Measurements from ENCODE around the gene ALPL.

ALPL gene

DNA sequence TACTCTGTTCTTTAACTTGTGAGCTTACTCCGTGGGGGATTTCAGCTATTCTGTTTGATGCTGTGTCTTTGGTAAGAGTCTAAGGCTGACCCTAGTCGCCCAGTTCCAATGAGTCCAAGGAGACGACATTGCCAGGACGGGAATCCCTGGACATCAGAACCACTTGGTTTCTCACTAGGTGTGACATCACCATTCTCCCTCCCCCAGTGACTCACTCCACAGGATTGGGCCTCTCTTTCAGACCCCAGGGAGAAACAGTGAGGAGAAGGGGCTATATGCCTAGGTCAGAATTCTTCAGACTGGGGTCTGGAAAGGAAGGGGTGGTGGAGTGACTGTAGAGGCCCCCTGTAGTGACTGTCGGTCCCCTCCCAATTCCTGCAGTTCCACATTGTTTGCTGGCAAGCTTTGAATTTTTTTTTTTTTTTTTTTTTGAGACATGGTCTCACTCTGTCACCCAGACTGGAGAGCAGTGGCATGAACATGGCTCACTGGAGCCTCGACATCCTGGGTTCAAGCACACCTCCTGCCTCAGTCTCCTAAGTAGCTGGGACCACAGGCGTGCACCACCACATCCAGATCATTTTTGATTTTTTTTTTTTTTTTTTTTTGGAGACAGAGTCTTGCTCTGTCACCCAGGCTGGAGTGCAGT is 21.3 kb downstream of the ALPL start:
- no peak for DNase-seq (ENCODE audit: low spot score)

DNA sequence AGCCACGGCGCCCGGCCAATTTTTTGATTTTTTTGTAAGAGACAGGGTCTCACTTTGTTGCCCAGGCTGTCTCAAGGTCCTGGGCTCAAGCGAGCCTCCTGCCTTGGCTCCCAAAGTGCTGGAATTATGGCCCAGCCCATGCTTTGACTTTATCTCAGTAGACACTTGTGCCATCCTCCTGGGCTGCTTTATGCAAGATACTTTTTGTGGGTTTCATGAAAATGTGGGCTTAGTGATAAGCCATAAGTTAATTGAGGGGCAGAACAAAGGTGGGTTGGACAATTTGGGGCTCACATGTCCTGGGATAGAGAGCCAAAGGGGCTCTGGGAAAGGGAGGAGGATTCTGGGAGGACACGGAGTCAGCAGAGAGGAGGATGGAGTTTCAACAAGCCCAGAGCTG is 22.0 kb downstream of the ALPL start:
- DNase-seq (ENCODE audit: low spot score): no peak

- no peak for DNase-seq (ENCODE audit: low spot score)
Measured at GRCh38 chr1:21532496-21532895, 23.3 kb downstream of the ALPL start.

DNA sequence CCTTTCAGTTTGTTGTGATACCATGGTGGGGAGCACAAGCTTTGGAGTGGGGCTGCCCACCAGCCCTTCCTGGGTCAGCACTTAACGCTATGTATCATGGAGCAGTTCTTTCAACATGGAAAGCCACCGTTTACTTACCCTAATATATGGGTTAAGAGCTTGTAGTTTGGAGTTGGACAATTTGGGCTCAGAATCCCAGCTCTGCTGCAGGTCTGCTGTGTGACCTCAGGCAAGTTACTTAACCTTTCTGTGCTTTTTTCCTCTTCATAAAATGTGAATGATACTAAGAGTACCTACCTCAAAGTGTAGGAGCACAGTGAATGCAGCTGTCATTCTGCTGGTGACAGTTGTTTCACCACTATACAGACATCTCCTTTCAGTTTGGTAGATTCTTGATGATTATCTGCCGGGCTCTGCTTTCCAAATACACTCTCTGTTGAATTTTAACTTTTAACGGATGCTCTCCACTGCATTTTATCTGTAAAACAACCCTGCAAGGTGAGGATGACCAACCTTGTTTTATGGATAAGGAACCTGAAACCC is 23.8 kb downstream of the ALPL start:
- no peak for DNase-seq (ENCODE audit: low spot score)

- DNase-seq (ENCODE audit: low spot score): no peak
Measured at GRCh38 chr1:21534146-21534545, 24.9 kb downstream of the ALPL start.

- DNase-seq (ENCODE audit: low spot score): peak; percentile 53
Measured at GRCh38 chr1:21534674-21535378, 25.6 kb downstream of the ALPL start.

- no peak for DNase-seq (ENCODE audit: low spot score)
Measured at GRCh38 chr1:21536218-21536617, 27.0 kb downstream of the ALPL start.

DNA sequence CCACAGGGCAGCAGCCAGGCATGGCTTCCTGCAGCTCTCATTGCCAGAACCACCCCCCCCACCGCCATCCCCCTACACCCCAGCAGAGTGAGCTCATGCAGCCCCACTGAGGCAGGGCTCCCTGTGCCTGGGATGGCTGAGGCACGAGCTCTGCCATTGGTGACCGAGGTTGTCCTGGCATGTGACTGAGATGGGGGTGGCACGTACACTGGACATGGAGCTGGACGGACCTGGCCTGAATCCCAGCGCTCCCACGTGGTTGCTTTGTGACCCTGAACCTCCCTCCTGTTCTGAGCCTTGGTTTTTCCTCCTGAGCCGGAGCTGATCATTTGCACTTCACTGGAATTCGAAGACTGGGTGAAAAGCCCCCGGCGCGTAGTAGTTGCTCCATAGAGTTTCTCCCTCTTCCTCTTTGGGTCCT is 28.3 kb downstream of the ALPL start:
- DNase-seq (ENCODE audit: low spot score): no peak

DNA sequence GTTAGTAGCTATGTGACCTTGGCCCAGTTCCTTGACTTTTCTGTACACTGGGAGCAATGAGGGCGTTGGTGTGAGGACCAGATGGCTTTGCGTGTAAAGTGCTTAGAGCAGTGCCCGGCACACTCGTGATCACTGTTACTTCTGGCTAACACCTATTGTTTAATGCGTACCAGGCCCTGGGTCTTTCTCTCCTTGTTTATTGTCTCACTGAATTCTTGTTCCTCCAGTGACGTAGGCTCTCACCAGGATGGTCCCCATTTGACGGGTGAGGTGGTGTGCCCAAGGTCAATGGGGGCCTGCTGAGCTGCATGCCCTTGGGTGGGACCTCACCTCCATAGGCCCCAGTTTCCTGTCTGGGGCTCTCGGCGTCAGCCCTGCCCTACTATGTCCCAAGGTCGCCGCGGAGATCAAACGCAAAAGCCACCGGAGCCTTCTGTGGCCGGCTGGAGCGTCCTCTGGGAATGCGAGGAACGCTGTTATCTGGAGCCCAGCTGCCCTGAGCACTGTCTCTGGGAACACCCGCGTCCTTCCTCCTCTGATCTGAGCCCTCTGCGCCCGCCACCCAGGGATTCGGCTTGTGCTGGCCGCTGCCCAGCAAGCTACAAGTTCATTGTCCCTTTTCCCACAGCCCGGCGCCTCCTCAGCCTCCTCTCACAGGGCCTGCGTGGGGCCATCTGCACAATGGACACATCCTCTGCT is 28.9 kb downstream of the ALPL start:
- no peak for DNase-seq (ENCODE audit: low spot score)

- DNase-seq (ENCODE audit: low spot score): no peak
Measured at GRCh38 chr1:21539933-21540332, 30.7 kb downstream of the ALPL start.

GRCh38 chr1:21541329-21541728 is 32.1 kb downstream of the ALPL start:
- DNase-seq (ENCODE audit: low spot score): no peak

DNA sequence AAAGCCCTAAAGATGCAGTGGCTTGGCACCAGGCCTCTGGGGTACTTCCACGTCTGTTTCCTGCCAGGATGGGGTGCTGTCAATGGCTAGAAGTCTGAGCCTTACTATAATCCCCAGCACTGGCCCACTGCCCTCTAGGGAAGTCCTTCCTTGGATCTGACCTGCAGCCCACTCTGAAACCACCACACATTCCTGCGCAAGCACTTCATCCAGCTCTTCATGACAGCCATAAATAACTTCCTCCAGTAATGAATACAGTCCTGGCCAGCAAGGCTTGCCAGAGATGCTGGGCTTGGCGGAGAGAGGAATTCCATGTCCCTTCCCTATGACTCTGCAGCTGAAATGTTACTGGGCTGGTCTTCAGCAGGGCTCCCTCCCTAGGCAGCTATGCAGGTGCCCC is 32.6 kb downstream of the ALPL start:
- peak; percentile 85 for DNase-seq (ENCODE audit: low spot score)

GRCh38 chr1:21543598-21543997 is 34.4 kb downstream of the ALPL start:
- DNase-seq (ENCODE audit: low spot score): no peak

DNA sequence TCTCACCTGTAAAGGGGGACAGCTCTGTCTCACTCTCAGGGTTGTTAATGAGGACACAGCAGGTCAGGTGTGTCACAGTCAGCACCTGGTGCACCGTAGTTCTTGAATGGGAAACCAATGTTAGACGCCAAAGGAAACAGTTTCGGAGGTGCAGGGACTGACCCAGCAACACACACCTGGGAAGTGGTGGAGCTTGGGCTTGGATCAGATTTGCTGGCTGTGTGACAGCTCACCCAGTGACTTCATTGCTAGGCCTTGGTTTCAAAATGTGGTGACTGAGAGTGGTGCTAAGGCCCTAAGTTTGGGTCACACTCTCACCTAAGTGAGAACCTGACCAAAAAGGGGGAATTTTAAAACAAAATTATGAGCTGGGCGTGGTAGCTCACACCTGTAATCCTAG is 34.9 kb downstream of the ALPL start:
- DNase-seq (ENCODE audit: low spot score): no peak

- DNase-seq (ENCODE audit: low spot score): no peak
Measured at GRCh38 chr1:21546122-21546825, 37.1 kb downstream of the ALPL start.

DNA sequence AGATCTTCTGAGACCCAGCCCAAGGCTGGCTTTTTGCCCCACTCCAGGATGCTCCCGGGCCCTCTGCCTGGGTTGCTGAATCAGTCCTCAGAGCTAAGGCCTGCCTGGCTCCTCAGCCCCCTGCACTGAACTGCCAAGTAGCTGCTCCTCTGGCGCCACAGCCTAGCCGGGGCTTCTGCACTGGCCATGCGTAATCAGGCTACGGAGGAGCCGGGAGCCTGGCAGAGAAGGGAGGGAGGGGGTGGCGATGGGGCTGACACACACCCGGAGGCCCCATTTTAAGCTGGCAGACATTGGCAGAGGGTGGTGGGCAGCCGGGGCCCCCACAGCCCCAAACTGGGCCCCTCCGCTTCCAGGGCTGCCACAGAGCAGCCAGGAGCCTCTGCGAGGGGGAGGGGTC is 38.7 kb downstream of the ALPL start:
- DNase-seq (ENCODE audit: low spot score): no peak

DNA sequence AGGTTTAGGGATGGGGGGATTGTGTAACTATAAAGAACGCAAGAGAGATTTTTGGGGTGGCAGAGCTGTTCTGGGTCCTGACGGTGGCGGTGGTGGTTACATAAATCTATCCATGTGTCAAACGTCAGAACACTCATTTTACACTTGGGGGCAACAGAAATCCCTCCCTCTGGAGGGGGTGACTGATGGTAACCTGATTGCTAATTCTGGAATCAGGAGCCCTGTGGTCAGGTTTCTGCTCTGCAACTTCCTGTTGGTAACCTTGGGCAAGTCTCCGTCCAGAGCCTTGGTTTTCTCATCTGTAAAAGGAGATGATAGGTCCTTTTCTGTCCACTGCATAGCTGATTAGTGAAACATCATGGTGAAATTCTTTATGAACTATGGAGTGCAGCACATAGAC is 40.9 kb downstream of the ALPL start:
- DNase-seq (ENCODE audit: low spot score): no peak

GRCh38 chr1:21550866-21551475 is 41.7 kb downstream of the ALPL start:
- no peak for DNase-seq (ENCODE audit: low spot score)

DNA sequence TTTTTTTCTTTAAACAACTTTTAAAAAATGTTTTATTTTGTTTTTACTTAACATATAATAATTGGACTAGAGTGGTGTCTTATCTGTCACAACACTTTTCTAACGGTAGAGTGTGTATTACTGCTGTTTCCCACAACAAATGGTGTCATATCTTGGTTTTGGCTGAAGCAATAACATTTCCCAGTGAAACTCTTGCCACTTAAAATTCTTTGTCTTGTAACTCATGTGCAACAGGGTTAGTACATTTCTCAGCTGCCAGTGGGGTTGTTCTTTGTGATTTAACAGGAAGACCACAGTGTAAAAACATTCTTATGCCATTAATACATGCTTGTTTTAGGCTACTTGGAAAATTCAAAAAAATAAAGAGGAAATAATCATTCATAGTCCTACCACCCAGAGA is 43.5 kb downstream of the ALPL start:
- DNase-seq (ENCODE audit: low spot score): peak; percentile 81

- DNase-seq (ENCODE audit: low spot score): peak; percentile 78
Measured at GRCh38 chr1:21553116-21553926, 44.1 kb downstream of the ALPL start.
